ENCODE data around the gene CRISPLD2.
"Not testable (repeated sequence)": the region's sequence is repeated elsewhere in the genome, so short reads cannot be mapped to it uniquely, and the experiment has no call there.

The CRISPLD2 gene

DNA sequence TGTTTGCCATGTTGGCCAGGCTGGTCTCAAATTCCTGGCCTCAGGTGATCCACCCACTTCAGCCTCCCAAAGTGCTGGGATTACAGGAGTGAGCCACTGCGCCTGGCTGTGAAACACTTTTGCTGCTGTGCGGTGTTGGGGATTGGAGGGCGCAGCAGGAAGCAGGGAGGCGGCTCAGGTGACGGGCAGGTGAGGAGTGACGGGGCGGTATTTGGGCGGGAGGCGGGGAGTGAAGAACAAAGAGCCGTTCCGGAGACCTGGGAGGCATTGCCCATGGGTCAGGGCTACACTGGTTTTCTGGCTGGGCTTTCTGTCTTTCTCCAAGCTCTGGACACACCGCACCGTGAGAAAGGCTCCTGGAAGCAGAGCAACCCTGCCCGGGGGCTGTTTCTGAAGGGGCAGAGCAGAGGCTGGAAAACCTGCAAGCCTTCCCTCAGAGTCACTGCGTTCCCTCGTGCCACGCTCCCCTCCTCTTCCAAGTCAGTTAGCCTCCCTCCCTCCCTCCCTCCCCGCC, 22.1 kb downstream of the CRISPLD2 start:
- DNase-seq = no peak

GRCh38 chr16:84842516-84843148, 22.8 kb downstream of the CRISPLD2 start:
- no peak for DNase-seq

- no peak for DNase-seq
Measured at GRCh38 chr16:84843149-84844048, 23.6 kb downstream of the CRISPLD2 start.

DNA sequence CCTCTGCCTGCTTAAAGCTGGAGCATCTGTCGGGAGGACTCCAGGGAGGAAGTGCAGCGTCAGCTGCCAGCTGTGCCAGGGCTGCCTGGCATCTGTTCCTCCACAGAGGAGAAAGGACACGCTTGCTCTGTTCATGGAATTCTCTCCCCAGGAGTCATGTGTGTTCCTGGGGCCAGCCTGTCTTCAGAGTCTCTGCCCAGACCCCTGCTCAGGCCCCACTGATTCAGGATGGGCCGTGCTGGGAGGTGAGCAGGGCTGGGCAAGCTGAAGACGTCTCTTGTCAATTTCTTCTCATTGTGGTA, 24.2 kb downstream of the CRISPLD2 start:
- no peak for DNase-seq

DNA sequence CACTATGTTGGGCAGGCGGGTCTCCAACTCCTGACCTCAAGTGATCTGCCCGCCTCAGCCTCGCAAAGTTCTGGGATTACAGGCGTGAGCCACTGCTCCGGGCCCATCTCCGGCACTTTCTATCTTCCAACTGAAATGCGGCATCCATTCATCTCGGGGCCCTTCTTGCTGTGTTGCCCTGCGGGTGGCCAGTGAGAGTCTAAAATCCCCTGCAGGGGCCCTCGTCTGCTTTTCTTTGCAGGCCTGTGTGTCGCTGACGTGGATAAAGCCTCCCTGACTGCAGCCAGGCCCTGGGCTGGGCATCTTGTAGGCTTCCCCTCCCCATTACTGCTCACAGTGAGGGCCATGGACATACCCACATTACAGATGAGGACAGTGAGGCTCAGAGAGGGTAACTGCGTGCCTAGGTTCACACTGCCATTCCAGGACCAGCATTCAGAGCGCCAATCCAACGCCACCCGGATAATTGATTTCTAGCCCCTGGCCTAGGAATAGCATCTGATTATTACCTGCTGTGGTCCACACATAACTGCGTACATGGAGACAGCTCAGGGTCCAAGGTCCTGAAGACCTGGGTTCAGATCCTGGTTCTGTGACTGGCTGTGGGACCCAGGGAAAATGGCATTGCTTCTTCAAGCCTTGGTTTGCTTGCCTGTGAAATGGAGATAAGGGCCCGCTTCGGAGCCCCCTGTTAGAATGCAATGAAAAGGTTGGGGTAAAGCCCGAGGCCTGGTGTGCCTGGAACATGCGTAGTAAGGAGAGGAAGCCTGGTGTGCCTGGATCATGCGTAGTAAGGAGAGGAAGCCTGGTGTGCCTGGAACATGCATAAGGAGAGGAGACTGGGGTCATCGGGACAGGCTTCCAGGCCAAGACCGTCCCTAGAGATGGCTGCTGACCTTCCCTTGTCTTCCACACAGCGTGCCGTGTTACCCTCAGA, 25.0 kb downstream of the CRISPLD2 start:
- no peak for DNase-seq

DNA sequence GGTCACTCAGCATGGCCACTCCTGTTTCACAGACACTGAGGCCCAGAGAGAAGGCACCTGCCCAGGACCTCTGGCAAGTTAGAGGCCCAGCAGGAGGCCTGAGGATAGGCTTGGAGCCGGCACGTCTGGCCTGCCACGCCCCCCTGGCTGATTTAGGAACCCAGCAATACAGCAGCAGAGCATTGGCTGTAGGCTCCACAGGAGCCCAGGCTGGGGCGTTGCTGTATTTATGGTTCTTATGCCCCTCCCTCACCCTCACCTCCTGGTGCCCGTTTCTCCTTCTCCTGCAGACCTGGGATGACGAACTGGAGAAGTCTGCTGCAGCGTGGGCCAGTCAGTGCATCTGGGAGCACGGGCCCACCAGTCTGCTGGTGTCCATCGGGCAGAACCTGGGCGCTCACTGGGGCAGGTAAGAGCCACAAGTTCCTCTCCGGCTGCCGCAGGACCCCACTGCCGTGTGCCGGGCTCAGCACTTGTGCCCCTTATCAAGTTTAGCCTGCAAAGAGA, 25.8 kb downstream of the CRISPLD2 start:
- no peak for DNase-seq

- no peak for DNase-seq
Measured at GRCh38 chr16:84847564-84848355, 28.0 kb downstream of the CRISPLD2 start.

DNA sequence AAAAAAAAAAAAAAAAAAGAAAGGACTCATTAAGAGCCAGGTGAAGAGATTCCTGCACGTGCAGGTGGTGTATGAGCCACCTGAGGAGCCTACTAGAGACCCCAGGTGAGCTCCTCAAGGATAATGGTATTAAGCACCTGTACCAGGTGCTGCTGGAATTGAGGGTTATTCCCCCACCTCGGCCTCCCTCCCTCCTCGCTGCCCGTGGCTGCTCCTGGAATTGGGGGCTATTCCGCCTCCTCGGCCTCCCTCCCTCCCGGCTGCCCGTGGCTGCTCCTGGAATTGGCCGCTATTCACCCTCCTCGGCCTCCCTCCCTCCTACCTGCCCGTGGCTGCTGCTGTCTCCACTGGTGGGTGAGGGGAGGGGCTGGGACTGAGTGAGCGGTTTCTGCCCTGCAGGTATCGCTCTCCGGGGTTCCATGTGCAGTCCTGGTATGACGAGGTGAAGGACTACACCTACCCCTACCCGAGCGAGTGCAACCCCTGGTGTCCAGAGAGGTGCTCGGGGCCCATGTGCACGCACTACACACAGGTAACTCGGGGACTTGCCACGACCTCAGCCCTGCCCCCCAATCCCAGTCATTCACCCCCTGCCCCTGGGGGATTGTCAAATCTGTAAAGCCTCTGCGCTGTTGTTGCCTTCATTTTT, 29.3 kb downstream of the CRISPLD2 start:
- no peak for DNase-seq

DNA sequence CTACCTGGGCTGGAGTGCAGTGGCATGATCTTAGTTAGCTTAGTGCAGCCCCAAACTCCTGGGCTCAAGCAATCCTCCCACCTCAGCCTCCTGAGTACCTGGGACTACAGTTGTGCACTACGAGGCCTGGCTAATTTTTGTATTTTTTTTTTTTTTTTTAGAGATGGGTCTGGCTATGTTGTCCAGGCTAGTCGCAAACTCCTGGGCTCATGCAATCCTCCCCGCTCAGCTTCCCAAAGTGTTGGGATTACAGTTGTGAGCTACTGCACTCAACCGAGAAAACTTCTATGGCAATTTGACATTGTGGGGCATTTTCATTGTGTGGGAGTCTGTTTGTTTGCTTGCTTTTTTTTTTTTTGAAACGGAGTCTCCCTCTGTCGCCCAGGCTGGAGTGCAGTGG, 30.0 kb downstream of the CRISPLD2 start:
- no peak for DNase-seq

DNA sequence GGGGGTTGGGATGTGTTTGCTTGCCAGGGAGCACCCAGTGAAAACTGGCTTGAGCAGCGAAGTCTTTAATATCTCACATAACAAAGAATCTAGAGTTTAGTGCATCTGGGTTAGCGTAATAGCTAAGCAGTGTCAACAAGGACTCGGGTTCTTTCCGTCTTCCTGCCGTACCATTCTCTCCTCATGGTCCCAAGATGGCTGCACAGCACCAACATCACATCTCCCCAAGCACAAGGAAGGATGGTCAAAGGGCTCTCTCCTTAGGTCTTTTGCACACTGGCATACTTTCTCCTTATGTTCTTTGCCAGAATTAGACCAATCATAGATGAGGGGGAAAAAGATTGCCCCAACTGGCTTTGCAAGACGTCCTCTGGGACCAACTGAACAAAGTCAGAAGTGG, 30.9 kb downstream of the CRISPLD2 start:
- DNase-seq = no peak

DNA sequence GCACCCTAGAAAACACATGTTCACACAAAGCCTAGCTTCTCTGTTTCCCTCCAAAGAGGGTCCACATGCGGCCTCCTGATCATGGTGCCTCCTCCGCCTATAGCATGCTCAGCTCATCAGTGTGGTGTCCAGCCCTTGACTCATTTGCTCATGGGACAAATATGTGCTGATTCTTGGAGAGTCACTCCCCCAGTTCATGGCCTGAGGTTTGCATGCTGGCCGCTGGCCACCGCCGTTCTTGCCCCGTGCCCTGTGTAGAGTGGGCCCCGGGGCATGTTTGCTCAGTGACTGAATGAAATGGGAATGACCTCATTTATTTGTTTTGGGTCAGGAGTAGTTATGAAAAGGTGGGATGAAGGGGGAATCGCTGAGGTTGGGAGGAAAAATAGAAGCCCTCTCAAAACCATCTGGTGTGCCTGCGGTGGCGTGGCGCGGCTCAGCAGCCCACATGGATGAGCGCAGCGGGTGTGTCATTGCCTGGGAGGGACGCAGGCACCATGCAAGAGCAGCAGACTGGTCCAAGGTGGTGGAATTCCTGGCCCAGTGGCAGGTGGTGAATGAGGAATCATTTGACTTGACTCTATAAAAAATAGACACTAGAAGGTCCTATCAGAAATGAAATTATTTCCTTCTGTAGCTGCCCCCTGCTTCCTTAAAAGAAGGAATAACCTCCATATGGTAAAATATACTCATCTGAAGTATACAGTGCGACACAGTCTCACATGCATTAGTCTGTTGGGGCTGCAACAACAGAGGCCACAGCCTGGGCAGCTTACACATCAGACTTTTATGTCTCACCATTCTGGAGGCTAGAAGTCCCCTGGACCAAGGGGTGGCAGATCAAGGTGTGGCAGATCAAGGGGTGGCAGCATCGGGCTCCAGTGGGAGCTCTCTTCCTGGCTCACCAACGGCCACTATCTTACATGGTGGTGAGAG, 31.7 kb downstream of the CRISPLD2 start:
- DNase-seq = no peak

GRCh38 chr16:84853534-84853933, 33.7 kb downstream of the CRISPLD2 start:
- no peak for DNase-seq

DNA sequence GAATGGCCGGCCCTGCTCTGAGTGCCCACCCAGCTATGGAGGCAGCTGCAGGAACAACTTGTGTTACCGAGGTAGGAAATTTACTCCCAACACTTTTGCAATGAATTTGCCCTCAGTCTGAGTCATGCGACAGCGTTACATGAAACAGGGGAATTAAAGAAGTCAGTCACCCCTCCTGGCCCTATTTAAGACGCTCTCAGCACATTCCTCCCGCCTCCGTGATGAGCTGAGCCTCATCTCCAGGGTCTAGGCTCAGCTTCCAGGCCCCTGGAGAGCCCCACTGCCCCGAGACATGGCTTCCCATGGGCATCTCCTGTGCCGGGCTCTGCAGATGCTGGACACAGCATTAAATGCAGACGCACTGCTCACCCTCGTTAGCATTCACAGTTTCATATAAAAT, 35.0 kb downstream of the CRISPLD2 start:
- DNase-seq = no peak

DNA sequence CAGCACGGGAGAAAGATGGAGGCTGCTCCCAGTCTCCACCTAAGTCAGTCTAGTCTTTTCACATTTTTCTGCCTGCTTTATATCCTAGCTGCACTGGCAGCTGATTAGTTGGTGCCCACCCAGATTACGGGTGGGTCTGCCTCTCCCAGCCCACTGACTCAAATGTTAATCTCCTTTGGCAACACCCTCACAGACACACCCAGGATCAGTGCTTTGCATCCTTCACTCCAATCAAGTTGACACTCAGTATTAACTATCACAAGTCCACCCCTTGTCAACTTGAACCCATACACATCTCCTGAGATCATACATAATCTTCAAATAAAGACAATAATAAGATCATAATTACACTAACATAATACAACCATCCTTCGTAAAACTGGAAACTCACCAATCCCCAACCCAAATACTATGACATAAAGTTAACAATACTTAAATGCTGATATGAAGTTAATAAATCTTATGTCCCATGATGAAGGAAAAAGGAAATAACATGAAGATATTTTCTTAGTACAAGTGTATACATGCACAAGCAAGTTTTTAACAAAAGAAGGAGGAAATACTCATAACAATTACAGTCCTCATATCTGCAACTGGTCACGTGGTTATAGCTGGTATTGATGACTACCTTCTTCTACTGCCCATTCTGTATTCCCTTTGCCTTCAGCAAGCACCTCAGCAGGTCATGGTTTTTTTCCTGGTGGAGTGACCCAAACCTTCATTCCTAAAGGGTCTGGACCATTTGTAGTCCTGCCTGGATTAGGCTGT, 35.8 kb downstream of the CRISPLD2 start:
- DNase-seq = not testable (repeated sequence)

DNA sequence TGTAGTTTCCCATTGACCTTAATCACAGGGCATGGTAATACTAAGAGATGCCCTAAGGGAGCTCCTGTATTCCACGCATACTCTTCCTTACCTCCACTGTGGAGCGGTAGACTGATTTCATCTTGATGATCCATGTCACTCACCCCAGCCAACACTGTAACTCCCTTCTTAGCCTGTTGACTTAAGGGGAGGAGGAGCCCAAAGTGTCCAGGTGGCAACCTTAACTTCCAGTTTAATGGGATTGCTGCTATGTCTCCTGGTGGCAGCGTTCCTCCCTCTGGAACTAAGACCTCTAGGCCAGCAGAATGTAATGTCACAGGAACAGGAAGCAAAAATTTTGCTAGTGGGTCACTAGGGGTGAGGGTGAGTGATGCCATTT, 36.4 kb downstream of the CRISPLD2 start:
- not testable (repeated sequence) for DNase-seq

- DNase-seq = not testable (repeated sequence)
Measured at GRCh38 chr16:84856811-84857210, 37.0 kb downstream of the CRISPLD2 start.

- no peak for DNase-seq
Measured at GRCh38 chr16:84859681-84860080, 39.9 kb downstream of the CRISPLD2 start.

- no peak for DNase-seq
Measured at GRCh38 chr16:84860383-84860782, 40.6 kb downstream of the CRISPLD2 start.

DNA sequence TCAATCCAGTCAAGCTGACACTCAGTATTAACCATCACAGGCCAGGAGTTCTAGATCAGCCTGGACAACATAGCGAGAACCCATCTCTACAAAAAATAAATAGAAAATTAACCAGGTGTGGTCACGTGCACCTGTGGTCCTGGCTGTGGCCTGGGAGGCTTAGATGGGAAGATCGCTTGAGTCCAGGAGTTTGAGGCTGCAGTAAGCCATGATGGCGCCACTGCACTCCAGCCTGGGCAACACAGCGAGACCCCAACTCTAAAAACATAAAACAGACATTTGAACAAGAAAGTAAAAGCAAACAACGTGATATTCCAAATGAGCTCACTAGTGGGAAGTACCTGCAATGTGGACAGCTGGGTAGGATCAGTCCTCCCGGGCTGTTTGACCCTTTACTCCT, 41.9 kb downstream of the CRISPLD2 start:
- DNase-seq = no peak
